ENCODE results near the gene GPR35.

GPR35 gene

DNA sequence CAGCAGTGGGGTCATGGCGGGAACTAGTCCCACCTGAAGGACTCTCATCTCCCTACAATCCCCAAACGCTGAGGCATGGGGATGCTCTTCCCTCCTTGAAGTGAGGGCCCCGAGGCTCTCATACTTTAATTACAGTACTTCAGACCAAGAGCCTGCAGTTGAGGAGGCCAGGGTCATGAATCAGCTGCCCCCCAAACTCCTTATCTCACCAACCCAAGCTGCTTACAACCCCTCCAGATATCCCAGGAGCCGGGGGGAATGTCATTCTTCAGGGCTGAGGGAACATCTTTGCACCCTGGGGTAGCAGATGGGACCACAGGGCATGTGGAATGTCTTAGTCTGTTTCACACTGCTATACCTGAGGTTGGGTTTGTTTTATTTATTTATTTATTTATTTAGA is 41.5 kb upstream of the GPR35 start:
- no peak for DNase-seq
- H3K27ac Mint-ChIP-seq = peak overlapping the region; percentile 74
- H3K4me3 Mint-ChIP-seq = no peak overlapping the region
- peaks cover 15% of the 10 kb centered on the region for H3K9me3 Mint-ChIP-seq
- peaks cover 3% of the 10 kb centered on the region for H3K27me3 Mint-ChIP-seq (ENCODE audit: low read depth, poor library complexity)
- peaks cover 35% of the 10 kb centered on the region for H3K36me3 Mint-ChIP-seq (ENCODE audit: low read depth)
- no peak for TF ChIP-seq CTCF (IDR thresholded peaks at IDR 0.05)
- peaks cover 42% of the 10 kb centered on the region for H3K4me1 Mint-ChIP-seq

DNA sequence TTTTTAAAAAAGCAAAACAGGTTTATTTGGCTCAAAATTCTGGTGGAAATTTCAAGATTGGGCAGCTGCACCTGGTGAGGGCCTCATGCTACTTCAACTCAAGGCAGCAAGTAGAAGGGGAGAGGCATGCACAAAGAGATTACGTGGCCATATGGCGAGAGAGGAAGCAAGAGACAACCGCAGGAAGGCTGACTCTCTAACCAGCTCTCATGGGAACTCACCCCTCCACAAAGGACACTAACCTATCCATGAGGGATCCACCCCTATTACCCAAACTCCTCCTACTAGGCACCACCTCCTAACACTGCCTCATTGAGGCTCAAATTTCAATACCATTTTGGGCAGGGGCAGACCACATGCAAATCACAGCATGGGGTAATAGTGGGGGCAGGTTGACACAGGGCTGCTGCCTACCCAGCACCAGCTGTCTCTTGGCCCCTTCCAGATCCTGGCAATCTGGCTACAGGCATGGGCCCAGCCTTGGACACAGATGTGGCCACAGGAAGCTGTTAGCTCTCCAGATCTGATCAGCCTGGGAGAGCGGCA is 40.7 kb upstream of the GPR35 start:
- Mint-ChIP-seq H3K27ac (no peak overlapping the region), H3K36me3 (ENCODE audit: low read depth) (peaks cover 39% of the 10 kb centered on the region), H3K4me3 (peak overlapping the region; percentile 99), H3K27me3 (ENCODE audit: low read depth, poor library complexity) (peaks cover 3% of the 10 kb centered on the region), H3K9me3 (peaks cover 15% of the 10 kb centered on the region), H3K4me1 (peaks cover 45% of the 10 kb centered on the region)
- DNase-seq = no peak
- no peak for TF ChIP-seq CTCF (IDR thresholded peaks at IDR 0.05)

- Mint-ChIP-seq H3K27me3 (ENCODE audit: low read depth, poor library complexity) (peaks cover 3% of the 10 kb centered on the region), H3K36me3 (ENCODE audit: low read depth) (peaks cover 37% of the 10 kb centered on the region), H3K9me3 (peaks cover 15% of the 10 kb centered on the region), H3K27ac (no peak overlapping the region), H3K4me1 (peaks cover 40% of the 10 kb centered on the region), H3K4me3 (peak overlapping the region; percentile 99)
- DNase-seq = no peak
- TF ChIP-seq CTCF (IDR thresholded peaks at IDR 0.05) = no peak
These were observed 40.2 kb upstream of the GPR35 start for GRCh38 chr2:240585101-240585500.

GRCh38 chr2:240585681-240586197 is 39.5 kb upstream of the GPR35 start:
- Mint-ChIP-seq H3K4me3 (peak overlapping the region; percentile 99), H3K4me1 (peaks cover 37% of the 10 kb centered on the region), H3K27ac (peak overlapping the region; percentile 97), H3K27me3 (ENCODE audit: low read depth, poor library complexity) (peaks cover 3% of the 10 kb centered on the region), H3K36me3 (ENCODE audit: low read depth) (peaks cover 30% of the 10 kb centered on the region), H3K9me3 (peaks cover 14% of the 10 kb centered on the region)
- DNase-seq = no peak
- no peak for TF ChIP-seq CTCF (IDR thresholded peaks at IDR 0.05)

DNA sequence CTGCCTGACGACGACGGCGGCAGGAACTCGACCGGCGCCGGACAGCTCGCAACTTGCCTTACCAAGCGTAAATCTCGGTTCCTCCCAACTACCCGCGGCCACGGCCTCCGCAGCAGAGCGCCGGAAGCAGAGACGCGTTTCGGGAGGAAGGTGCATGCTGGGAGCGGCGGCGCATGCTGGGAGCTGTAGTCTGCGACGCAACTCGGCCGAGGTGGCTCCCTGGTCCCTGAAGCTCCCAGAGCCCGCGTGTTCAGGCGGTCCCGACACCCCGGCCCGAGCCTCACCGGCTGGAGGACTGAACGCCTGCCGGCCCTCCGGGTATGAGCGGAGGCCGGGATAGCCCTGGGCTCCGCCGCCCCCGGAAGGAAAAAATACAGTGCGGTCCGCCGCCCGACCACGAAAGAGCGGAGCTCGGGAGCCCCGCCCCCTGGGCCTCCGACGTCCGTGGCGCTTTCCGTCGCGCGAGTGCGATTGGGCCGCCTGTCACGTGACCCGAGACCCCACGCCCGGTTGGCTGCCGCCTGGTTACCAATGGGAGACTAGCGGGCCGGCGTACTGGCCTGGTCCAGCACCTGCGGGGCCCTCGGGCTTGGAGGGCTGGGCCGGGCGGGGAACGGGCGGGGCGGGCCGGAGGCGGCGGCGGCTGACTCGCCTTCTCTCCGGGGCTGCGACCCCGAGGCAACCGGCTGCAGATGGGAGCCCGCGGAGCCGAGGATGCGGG is 38.9 kb upstream of the GPR35 start, which contains the start of gene CAPN10:
CAPN10 (plus strand) TSS at position 537 of the 721 bp plus-strand sequence; CDS start at position 715, 178 bp downstream.
- peak; percentile 97 for DNase-seq
- Mint-ChIP-seq H3K4me1 (peaks cover 37% of the 10 kb centered on the region), H3K27ac (peak within 1 kb of the TSS; percentile 97), H3K27me3 (ENCODE audit: low read depth, poor library complexity) (peaks cover 3% of the 10 kb centered on the region), H3K36me3 (ENCODE audit: low read depth) (peaks cover 24% of the 10 kb centered on the region), H3K4me3 (peak within 1 kb of the TSS; percentile 99), H3K9me3 (peaks cover 10% of the 10 kb centered on the region)
- no peak for TF ChIP-seq CTCF (IDR thresholded peaks at IDR 0.05)

Measured in nephron progenitor cell (in vitro differentiated cells).